ENCODE measurements around the gene SPACDR.

- no peak for TF ChIP-seq EZH2 (IDR thresholded peaks at IDR 0.05; ENCODE audit: low read depth, unreplicated experiment)
- 0 out of 4 replicates have a peak, but pooled peaks of 1 of the 2 experiments have one; percentile 11 for TF ChIP-seq CTCF (conservative IDR thresholded peaks at IDR 0.05; ENCODE audit: low read depth in 2 of 2)
- no peak for TF ChIP-seq EZH2phosphoT487 (IDR thresholded peaks at IDR 0.05; ENCODE audit: unreplicated experiment)
- no peak for TF ChIP-seq JUNB (IDR thresholded peaks at IDR 0.05; ENCODE audit: unreplicated experiment)
- TF ChIP-seq POLR2AphosphoS5 (IDR thresholded peaks at IDR 0.05; ENCODE audit: low read depth), result no peak
- no peak for TF ChIP-seq CREB1 (CRISPR knock-in tag; IDR thresholded peaks at IDR 0.05; ENCODE audit: low read depth)
- no peak for TF ChIP-seq REST (IDR thresholded peaks at IDR 0.05; ENCODE audit: unreplicated experiment)
- TF ChIP-seq NANOG (IDR thresholded peaks at IDR 0.05; ENCODE audit: borderline replicate concordance), result no peak
- TF ChIP-seq STAT1 (IDR thresholded peaks at IDR 0.05; ENCODE audit: unreplicated experiment), result no peak
- TF ChIP-seq ZNF114 (CRISPR knock-in tag; IDR thresholded peaks at IDR 0.05), result no peak
- TF ChIP-seq ZNF331 (CRISPR knock-in tag; IDR thresholded peaks at IDR 0.05; ENCODE audit: low read depth), result no peak
- no peak for TF ChIP-seq ETS1 (IDR thresholded peaks at IDR 0.05)
Observed at GRCh38 chr7:100418930-100419659, 45.0 kb downstream of the SPACDR start.

Measured in GM23338 (cell line).